Measurements from ENCODE around the gene PALLD.

Gene PALLD

GRCh38 chr4:168874083-168874482 is 377.2 kb downstream of the PALLD start:
- H3K4me1 Mint-ChIP-seq: peaks cover 6% of the 10 kb centered on the region
- H3K27me3 Mint-ChIP-seq: peaks cover 47% of the 10 kb centered on the region
- DNase-seq (no peak), ATAC-seq (no peak)
- no peak overlapping the region for H3K27ac Mint-ChIP-seq
- no peaks in the 10 kb centered on the region for H3K9me3 Mint-ChIP-seq
- no peak overlapping the region for H3K4me3 Mint-ChIP-seq

- Mint-ChIP-seq H3K27me3 (peaks cover 66% of the 10 kb centered on the region), H3K4me1 (peaks cover 6% of the 10 kb centered on the region), H3K27ac (no peak overlapping the region), H3K4me3 (no peak overlapping the region), H3K9me3 (no peaks in the 10 kb centered on the region)
- no peak for ATAC-seq
- no peak for DNase-seq
Observed at GRCh38 chr4:168876106-168876505, 379.3 kb downstream of the PALLD start.

- Mint-ChIP-seq H3K4me1 (peaks cover 6% of the 10 kb centered on the region), H3K9me3 (no peaks in the 10 kb centered on the region), H3K27me3 (peaks cover 75% of the 10 kb centered on the region), H3K4me3 (peak overlapping the region; percentile 73 to 88), H3K27ac (no peak overlapping the region)
- ATAC-seq (peak; percentile 75), DNase-seq (peak; percentile 15 to 26)
Observed at GRCh38 chr4:168877511-168878491, 380.9 kb downstream of the PALLD start.

GRCh38 chr4:168878623-168879022 is 381.8 kb downstream of the PALLD start:
- Mint-ChIP-seq H3K27me3 (peaks cover 74% of the 10 kb centered on the region), H3K4me3 (peak overlapping the region; percentile 73 to 88), H3K4me1 (peaks cover 6% of the 10 kb centered on the region), H3K27ac (no peak overlapping the region), H3K9me3 (no peaks in the 10 kb centered on the region)
- DNase-seq: no peak
- ATAC-seq: no peak

GRCh38 chr4:168879188-168879587 is 382.3 kb downstream of the PALLD start:
- no peak for DNase-seq
- ATAC-seq: no peak
- Mint-ChIP-seq H3K9me3 (no peaks in the 10 kb centered on the region), H3K27me3 (peaks cover 68% of the 10 kb centered on the region), H3K4me1 (peaks cover 6% of the 10 kb centered on the region), H3K27ac (no peak overlapping the region), H3K4me3 (no peak overlapping the region)

- peaks cover 59% of the 10 kb centered on the region for H3K27me3 Mint-ChIP-seq
- H3K4me3 Mint-ChIP-seq: no peak overlapping the region
Observed at GRCh38 chr4:168880072-168880675, 383.3 kb downstream of the PALLD start.

GRCh38 chr4:168880811-168881595 is 384.2 kb downstream of the PALLD start:
- DNase-seq (no peak), ATAC-seq (no peak)
- H3K4me3 Mint-ChIP-seq: no peak overlapping the region
- peaks cover 6% of the 10 kb centered on the region for H3K4me1 Mint-ChIP-seq
- no peak overlapping the region for H3K27ac Mint-ChIP-seq
- peaks cover 53% of the 10 kb centered on the region for H3K27me3 Mint-ChIP-seq
- H3K9me3 Mint-ChIP-seq: no peaks in the 10 kb centered on the region

More at GRCh38 chr4:168880072-168880675, 383.3 kb downstream of the PALLD start:
- Mint-ChIP-seq H3K4me1 (peaks cover 6% of the 10 kb centered on the region), H3K27ac (no peak overlapping the region), H3K9me3 (no peaks in the 10 kb centered on the region)
- DNase-seq (no peak), ATAC-seq (no peak)

GRCh38 chr4:168881781-168882420 is 385.0 kb downstream of the PALLD start:
- no peaks in the 10 kb centered on the region for H3K9me3 Mint-ChIP-seq
- no peak for ATAC-seq
- peaks cover 48% of the 10 kb centered on the region for H3K27me3 Mint-ChIP-seq
- H3K4me1 Mint-ChIP-seq: peaks cover 6% of the 10 kb centered on the region
- no peak overlapping the region for H3K27ac Mint-ChIP-seq
- H3K4me3 Mint-ChIP-seq: no peak overlapping the region
- no peak for DNase-seq

GRCh38 chr4:168882650-168883233 is 385.9 kb downstream of the PALLD start:
- Mint-ChIP-seq H3K4me3 (no peak overlapping the region), H3K27me3 (peaks cover 42% of the 10 kb centered on the region), H3K9me3 (no peaks in the 10 kb centered on the region), H3K4me1 (peaks cover 6% of the 10 kb centered on the region), H3K27ac (no peak overlapping the region)
- ATAC-seq: no peak
- no peak for DNase-seq

GRCh38 chr4:168883513-168883912 is 386.7 kb downstream of the PALLD start:
- Mint-ChIP-seq H3K4me1 (peaks cover 1% of the 10 kb centered on the region), H3K9me3 (no peaks in the 10 kb centered on the region), H3K4me3 (no peak overlapping the region), H3K27ac (peak overlapping the region in 1 of 2 donors; percentile 19), H3K27me3 (peaks cover 34% of the 10 kb centered on the region)
- DNase-seq (no peak), ATAC-seq (no peak)

GRCh38 chr4:168884251-168885124 is 387.6 kb downstream of the PALLD start:
- H3K4me1 Mint-ChIP-seq: no peaks in the 10 kb centered on the region
- H3K27me3 Mint-ChIP-seq: peaks cover 24% of the 10 kb centered on the region
- no peak overlapping the region for H3K27ac Mint-ChIP-seq
- no peak overlapping the region for H3K4me3 Mint-ChIP-seq
- ATAC-seq: no peak
- no peak for DNase-seq
- no peaks in the 10 kb centered on the region for H3K9me3 Mint-ChIP-seq

GRCh38 chr4:168885400-168885799 is 388.5 kb downstream of the PALLD start:
- Mint-ChIP-seq H3K9me3 (no peaks in the 10 kb centered on the region), H3K4me1 (no peaks in the 10 kb centered on the region), H3K27me3 (peaks cover 17% of the 10 kb centered on the region), H3K4me3 (no peak overlapping the region), H3K27ac (no peak overlapping the region)
- ATAC-seq: no peak
- no peak for DNase-seq

GRCh38 chr4:168886351-168886750 is 389.5 kb downstream of the PALLD start:
- no peak overlapping the region for H3K4me3 Mint-ChIP-seq
- H3K27me3 Mint-ChIP-seq: peaks cover 7% of the 10 kb centered on the region
- no peak overlapping the region for H3K27ac Mint-ChIP-seq
- DNase-seq (no peak), ATAC-seq (no peak)
- H3K9me3 Mint-ChIP-seq: no peaks in the 10 kb centered on the region
- H3K4me1 Mint-ChIP-seq: no peaks in the 10 kb centered on the region

GRCh38 chr4:168887809-168888208 is 391.0 kb downstream of the PALLD start:
- H3K27ac Mint-ChIP-seq: no peak overlapping the region
- H3K4me3 Mint-ChIP-seq: no peak overlapping the region
- no peaks in the 10 kb centered on the region for H3K4me1 Mint-ChIP-seq
- no peak for DNase-seq
- H3K9me3 Mint-ChIP-seq: no peaks in the 10 kb centered on the region
- H3K27me3 Mint-ChIP-seq: no peaks in the 10 kb centered on the region
- no peak for ATAC-seq
